ENCODE results near the gene LAPTM5. TPM values are rescaled to one million over a fixed set of nuclear protein-coding genes. Genes with fewer than 3 reads are reported as not detected.

The LAPTM5 gene
- total and polyA plus RNA-seq, 10 of the 15 experiments (the other 5 are each of a cell fraction or from before 2014, with no cell fraction given), result 24.1 to 1,034 (median 687) TPM

GRCh38 chr1:30705698-30706097 is 51.9 kb downstream of the LAPTM5 start:
- TF ChIP-seq BCL11A (IDR thresholded peaks at IDR 0.05; ENCODE audit: low read depth, low read length) (no peak), LARP7 (IDR thresholded peaks at IDR 0.05) (no peak), SPI1 (IDR thresholded peaks at IDR 0.05; ENCODE audit: borderline replicate concordance, insufficient read depth, low read depth, low read length) (no peak), EED (IDR thresholded peaks at IDR 0.05; ENCODE audit: low read depth) (no peak)
- no peak overlapping the region for H3K4me2 ChIP-seq (ENCODE audit: control insufficient read depth, insufficient read depth)
- ATAC-seq (no peak), DNase-seq (ENCODE audit: low read depth, low spot score) (no peak), FAIRE-seq (no peak)
- in situ Hi-C loops (cut with MboI) (loop anchor here (5.0 kb wide), 1 partner anchor 1468 kb away; the partner anchor contains the start of gene PTPRU), intact Hi-C loops (cut with micrococcal nuclease; ENCODE audit: unreplicated experiment) (loop anchor here (5.0 kb wide), 2 partner anchors 1193 to 1328 kb away; no protein-coding TSS in a partner anchor)
- no peaks in the 10 kb centered on the region for H4K20me1 ChIP-seq (ENCODE audit: control insufficient read depth, insufficient read depth)
- no peaks in the 10 kb centered on the region; a peak in 1 of 4 replicates for H3K36me3 ChIP-seq (ENCODE audit: control insufficient read depth in 2 of 2, insufficient read depth in 2 of 2, low read length in 1 of 2)
- H3K4me3 ChIP-seq, result no peak overlapping the region
- no peaks in the 10 kb centered on the region for H3K4me1 ChIP-seq (ENCODE audit: control insufficient read depth, insufficient read depth, low read length)
- WGBS (ENCODE audit: insufficient coverage, insufficient replicate concordance, low lambda C conversion rate, missing lambda C conversion rate), result 8% methylated on average over 4 of the region's 4 CpGs
- SMC1A ChIA-PET (ENCODE audit: uncharacterized antibody, unreplicated experiment), result no interaction called here
- CTCF ChIA-PET, result no interaction called here
- H2AFZ ChIP-seq (ENCODE audit: control insufficient read depth, low read depth, low read length), result no peak overlapping the region
- no peaks in the 10 kb centered on the region for H3K79me2 ChIP-seq (ENCODE audit: control insufficient read depth, insufficient read depth, low read length)
- H3K9me3 ChIP-seq (replicated peaks; ENCODE audit: control insufficient read depth, insufficient read depth, low read length), result no peaks in the 10 kb centered on the region
- POLR2A ChIA-PET, result no interaction called here
- no TSS peak for BruUV-seq (replicated peaks)
- peaks cover 0 to 3% of the 10 kb centered on the region in 2 experiments; a peak in 2 of 4 replicates for H3K27me3 ChIP-seq (replicated peaks in 1 of 2; ENCODE audit: control insufficient read depth in 2 of 2, insufficient read depth in 2 of 2, low read length in 1 of 2)
- H3K27ac ChIP-seq (ENCODE audit: control insufficient read depth, insufficient read depth), result no peak overlapping the region
- H3K9ac ChIP-seq (ENCODE audit: control insufficient read depth, insufficient read depth, low read length), result no peak overlapping the region
- RAD21 ChIA-PET (ENCODE audit: unreplicated experiment), result no interaction called here

- H2AFZ ChIP-seq (ENCODE audit: control insufficient read depth, low read depth, low read length), result no peak overlapping the region
- DNase-seq (ENCODE audit: low read depth, low spot score) (no peak), ATAC-seq (no peak), FAIRE-seq (no peak)
- SMC1A ChIA-PET (ENCODE audit: uncharacterized antibody, unreplicated experiment), result no interaction called here
- intact Hi-C loops (cut with micrococcal nuclease; ENCODE audit: unreplicated experiment) (loop anchor here (5.0 kb wide), 2 partner anchors 1193 to 1328 kb away; no protein-coding TSS in a partner anchor), in situ Hi-C loops (cut with MboI) (loop anchor here (5.0 kb wide), 1 partner anchor 1468 kb away; the partner anchor contains the start of gene PTPRU)
- H3K9me3 ChIP-seq (replicated peaks; ENCODE audit: control insufficient read depth, insufficient read depth, low read length), result no peaks in the 10 kb centered on the region
- CTCF ChIA-PET, result no interaction called here
- H3K27me3 ChIP-seq (replicated peaks in 1 of 2; ENCODE audit: control insufficient read depth in 2 of 2, insufficient read depth in 2 of 2, low read length in 1 of 2), result peaks cover 0 to 3% of the 10 kb centered on the region in 2 experiments; a peak in 2 of 4 replicates
- no peak overlapping the region for H3K4me3 ChIP-seq
- H4K20me1 ChIP-seq (ENCODE audit: control insufficient read depth, insufficient read depth), result no peaks in the 10 kb centered on the region
- no peaks in the 10 kb centered on the region for H3K79me2 ChIP-seq (ENCODE audit: control insufficient read depth, insufficient read depth, low read length)
- H3K9ac ChIP-seq (ENCODE audit: control insufficient read depth, insufficient read depth, low read length), result no peak overlapping the region
- POLR2A ChIA-PET, result no interaction called here
- RAD21 ChIA-PET (ENCODE audit: unreplicated experiment), result no interaction called here
- WGBS (ENCODE audit: insufficient coverage, insufficient replicate concordance, low lambda C conversion rate, missing lambda C conversion rate), result 25% methylated on average over 14 of the region's 14 CpGs
- H3K27ac ChIP-seq (ENCODE audit: control insufficient read depth, insufficient read depth), result no peak overlapping the region
- no peak overlapping the region for H3K4me2 ChIP-seq (ENCODE audit: control insufficient read depth, insufficient read depth)
- H3K36me3 ChIP-seq (ENCODE audit: control insufficient read depth in 2 of 2, insufficient read depth in 2 of 2, low read length in 1 of 2), result no peaks in the 10 kb centered on the region; a peak in 1 of 4 replicates
- TF ChIP-seq HSF1 (IDR thresholded peaks at IDR 0.05; ENCODE audit: low read depth, low read length) (no peak), PBX3 (IDR thresholded peaks at IDR 0.05; ENCODE audit: insufficient replicate concordance, low read depth, low read length) (no peak), NFXL1 (IDR thresholded peaks at IDR 0.05; ENCODE audit: borderline replicate concordance) (no peak), RAD21 (IDR thresholded peaks at IDR 0.05; ENCODE audit: insufficient read depth, low read depth, low read length) (no peak), RAD51 (IDR thresholded peaks at IDR 0.05) (no peak), HDAC6 (IDR thresholded peaks at IDR 0.05; ENCODE audit: unreplicated experiment) (no peak)
- BruUV-seq (replicated peaks), result no TSS peak
- no peaks in the 10 kb centered on the region for H3K4me1 ChIP-seq (ENCODE audit: control insufficient read depth, insufficient read depth, low read length)
These were observed 52.6 kb downstream of the LAPTM5 start for GRCh38 chr1:30704765-30705509.

Measured in GM12878 (cell line).